ENCODE measurements around the gene CCDC82.
A peak's percentile ranks its signal among the peaks of the same experiment; 100 is the strongest.
"Not testable (repeated sequence)": the region's sequence is repeated elsewhere in the genome, so short reads cannot be mapped to it uniquely, and the experiment has no call there.

The CCDC82 gene
- 44.6 to 45.6 reads per million in 2 donors for total RNA-seq

DNA sequence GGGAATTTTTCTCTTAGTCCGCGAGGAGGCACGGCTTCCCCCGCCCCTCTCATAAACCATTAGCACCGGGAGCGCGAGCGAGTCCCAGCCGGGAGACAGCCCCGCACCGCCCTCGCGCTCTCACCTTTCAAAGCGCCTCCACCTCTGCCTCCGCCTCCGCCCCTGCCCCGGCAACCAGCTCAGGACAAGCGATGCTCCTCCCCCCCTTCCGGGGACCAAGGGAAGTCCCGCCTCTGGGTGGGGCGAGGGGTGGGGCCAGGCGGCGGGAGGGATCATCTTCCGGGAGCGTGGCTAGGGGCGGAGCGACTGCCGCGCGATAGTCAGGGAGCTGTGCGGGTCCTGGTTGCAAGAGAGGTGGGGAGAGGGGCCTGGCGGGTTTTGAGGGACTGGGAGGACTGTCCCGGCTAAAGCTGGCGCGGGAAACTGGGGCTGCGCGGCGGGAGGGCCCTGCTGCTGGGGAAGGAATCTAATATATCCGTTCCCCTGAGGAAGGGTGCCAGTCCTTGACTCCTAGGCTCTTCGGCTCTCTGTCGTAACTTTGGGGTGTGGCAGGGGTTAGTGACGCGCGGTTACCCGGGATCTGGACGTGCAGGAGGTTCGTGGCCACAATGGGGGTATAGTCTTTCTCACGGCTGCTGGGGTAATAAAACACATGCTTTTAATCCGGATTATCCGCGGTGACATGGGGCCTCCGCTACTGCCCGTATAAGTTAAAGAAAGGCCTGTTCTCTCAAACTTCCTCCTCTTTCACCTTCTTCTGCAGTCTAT is at the start of gene CCDC82, which contains the start of gene JRKL:
CCDC82 (minus strand) TSS at position 193 of the 768 bp plus-strand sequence. CDS start 5,165 bp downstream, outside the sequence.
JRKL (plus strand) TSS at position 294 of the 768 bp plus-strand sequence. CDS start 637 bp downstream, outside the sequence.
- DNase-seq: peak; percentile 99

- not testable (repeated sequence) for DNase-seq
Measured at GRCh38 chr11:96432654-96433053, 42.9 kb upstream of the CCDC82 start.

GRCh38 chr11:96430668-96431067 is 41.0 kb upstream of the CCDC82 start:
- no peak for DNase-seq

- no peak for DNase-seq
Measured at GRCh38 chr11:96424693-96425092, 35.0 kb upstream of the CCDC82 start.

GRCh38 chr11:96413408-96413807 is 23.7 kb upstream of the CCDC82 start:
- DNase-seq: no peak

GRCh38 chr11:96412761-96413381 is 23.2 kb upstream of the CCDC82 start:
- DNase-seq: no peak

- DNase-seq: not testable (repeated sequence)
Measured at GRCh38 chr11:96411412-96411811, 21.7 kb upstream of the CCDC82 start.

DNA sequence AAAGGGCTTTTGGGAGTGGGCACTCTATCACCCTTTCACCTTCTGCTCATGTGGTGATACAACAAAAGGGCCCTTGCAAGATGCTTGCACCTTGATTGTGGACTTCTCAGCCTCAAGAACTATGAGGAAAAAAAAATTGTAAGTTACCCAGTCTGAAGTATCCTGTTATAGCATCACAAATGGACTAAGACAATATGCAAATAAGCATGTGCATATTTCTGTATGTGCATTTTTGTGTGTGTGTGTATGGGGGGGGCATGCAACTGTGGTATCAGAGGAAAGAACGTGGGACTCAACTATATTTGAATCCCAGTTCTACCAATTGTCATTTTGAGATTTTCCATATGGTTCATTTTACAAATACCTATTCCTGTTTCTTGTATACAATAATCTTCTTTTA is 11.0 kb upstream of the CCDC82 start:
- no peak for DNase-seq

- no peak for DNase-seq
Measured at GRCh38 chr11:96397863-96398262, 8.2 kb upstream of the CCDC82 start.

DNA sequence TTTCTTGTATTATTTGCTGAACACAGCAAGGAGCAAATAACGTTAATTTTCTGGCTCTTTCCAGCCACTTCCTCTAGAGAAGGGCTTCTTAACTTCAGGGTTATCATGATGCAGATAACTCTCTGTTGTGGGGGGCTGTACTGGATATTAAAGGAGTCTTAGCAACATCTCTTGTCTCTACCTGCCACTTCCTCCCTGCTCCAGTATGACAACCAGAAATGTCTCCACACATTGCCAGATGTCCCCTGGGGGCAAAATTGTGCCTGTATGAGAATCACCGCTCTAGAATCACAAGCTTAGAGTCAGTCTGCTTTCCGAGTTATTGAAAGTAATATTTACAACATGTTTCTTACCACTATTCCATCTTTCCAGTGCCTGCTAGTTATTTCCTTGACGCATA is 6.9 kb upstream of the CCDC82 start:
- no peak for DNase-seq

DNA sequence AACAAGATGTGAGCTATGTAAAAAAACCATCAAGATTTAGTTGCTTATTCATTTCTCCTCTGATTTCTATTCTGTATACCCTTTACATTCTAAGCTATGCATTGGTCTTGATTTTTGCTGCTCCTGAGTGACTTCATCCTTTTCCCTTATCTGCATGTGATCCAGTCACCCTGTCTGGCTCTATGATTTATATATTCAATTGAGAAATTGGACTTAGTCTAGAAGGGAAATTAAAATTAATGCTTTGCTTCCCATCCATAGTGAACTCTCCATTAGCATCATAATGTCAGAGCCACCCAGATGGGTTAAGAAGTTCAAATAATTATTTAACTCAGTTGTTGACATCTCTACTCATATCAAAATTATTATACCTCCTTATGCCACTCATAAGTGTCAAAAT is 5.1 kb upstream of the CCDC82 start:
- no peak for DNase-seq

DNA sequence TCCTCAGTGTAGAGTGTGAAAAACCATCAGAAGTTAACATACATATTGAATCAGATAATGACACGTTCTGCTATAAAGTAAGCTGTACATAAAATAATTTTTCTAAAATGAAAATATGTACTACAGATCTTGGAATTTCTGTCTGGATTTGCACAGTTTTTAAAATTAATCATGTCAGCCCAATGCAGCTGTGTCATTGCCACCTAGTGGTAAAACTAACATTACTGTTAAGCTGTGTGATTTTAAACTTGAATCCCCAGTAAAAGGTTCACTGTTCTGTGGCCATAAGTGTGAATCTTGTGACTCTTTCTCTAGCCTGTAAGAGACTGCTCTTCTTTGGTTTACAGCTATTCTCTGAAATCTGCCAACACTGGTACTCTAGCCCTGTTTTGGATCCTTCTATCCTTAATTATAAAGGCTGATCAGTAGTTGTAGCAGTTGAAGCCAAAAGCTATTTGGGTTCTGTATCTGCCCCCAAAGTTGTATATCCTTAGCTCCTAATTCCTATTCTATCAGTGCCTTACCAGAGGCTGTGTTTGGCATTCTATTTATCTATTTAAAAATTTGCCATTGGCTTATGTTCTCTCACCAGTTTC is 4.1 kb upstream of the CCDC82 start:
- DNase-seq: no peak

- DNase-seq: no peak
Measured at GRCh38 chr11:96391698-96392307, 2.1 kb upstream of the CCDC82 start.

DNA sequence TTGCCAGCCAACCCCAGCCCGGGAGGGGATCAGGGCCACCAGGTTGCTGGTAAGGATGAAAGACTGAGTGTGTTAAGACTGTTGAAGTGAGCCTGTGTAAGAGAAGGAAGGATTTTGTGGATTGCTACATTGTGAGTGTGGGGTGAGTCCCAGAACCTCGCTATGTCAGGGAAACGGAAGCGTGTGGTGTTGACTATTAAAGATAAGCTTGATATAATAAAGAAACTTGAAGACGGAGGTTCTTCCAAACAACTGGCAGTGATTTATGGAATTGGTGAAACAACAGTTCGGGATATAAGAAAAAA is 728 bp upstream of the CCDC82 start:
- no peak for DNase-seq

DNA sequence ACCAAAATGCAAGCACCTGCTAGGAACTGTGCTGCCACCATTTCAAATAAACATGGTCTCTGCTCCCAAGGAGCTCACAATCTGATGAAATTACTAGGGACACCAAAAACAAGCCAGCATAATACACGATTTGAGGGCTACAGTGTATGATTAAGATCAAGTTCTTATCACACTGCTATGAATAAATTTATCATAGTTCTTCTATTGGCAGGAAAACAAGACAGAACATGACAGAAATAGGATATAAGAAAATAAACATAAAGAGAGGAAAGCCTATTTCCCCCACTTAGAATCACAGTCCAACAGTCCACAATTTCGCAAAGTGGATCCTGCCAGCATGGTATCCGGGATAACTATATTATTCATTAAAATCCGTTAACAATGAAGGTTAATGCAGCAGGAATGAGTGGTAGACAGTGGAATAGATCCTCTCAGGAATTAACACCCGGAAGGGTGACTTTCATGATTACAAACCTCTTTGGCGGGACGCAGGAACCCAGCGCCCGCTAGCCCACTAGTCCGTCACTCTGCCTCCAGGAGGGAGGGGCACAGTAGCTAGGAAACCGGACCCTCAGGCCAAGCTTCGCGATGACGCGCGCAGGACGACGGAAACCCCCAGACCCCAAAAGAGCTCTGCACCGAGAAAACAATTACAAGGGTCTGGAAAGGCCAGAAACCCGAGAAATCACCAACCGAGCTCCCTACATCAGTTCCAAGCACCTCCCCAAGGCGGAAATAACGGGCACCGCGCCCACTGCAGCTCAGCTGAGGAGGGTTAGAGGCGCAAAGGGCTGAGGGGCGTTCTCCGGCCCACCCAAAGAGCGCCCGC is 607 bp downstream of the CCDC82 start:
- DNase-seq: no peak

DNA sequence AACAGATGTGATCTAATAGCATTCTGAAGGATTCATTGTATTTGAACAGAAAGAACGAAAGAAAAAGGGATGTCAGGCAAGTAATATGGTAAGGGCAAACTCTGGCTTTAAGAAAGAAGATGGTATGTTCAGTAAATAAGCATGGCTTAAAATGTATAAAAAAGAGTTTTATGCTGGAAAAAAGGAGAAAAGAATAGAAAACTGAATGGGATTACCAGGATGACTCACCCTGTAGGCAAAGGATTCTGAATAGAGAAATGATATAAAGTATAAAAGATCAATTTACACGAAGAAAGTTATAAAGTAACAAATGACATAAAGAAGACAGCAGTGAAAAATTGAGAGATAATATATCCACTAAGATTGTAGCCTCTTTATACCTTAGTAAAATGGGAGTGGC is 4.5 kb downstream of the CCDC82 start:
- no peak for DNase-seq

DNA sequence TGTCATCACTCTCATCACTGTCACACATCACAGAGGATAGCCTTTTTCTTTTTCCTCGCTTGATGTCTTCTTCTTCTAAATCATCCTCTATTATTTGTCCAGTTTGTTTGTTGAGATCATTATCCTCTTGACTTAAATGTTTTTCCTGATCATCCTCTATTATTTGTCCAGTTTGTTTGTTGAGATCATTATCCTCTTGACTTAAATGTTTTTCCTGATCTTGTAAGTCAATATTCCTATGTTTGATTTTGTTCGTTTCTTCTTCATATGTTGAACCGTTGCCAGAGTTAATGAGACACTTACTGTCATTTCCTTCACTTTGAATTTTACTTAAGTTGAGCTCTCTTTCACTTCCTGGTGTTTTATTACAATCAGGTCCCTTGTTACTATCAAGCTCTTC is 5.6 kb downstream of the CCDC82 start:
- DNase-seq: no peak

- no peak for DNase-seq
Measured at GRCh38 chr11:96376796-96377195, 12.9 kb downstream of the CCDC82 start.

GRCh38 chr11:96373826-96374225 is 15.9 kb downstream of the CCDC82 start:
- DNase-seq: no peak

DNA sequence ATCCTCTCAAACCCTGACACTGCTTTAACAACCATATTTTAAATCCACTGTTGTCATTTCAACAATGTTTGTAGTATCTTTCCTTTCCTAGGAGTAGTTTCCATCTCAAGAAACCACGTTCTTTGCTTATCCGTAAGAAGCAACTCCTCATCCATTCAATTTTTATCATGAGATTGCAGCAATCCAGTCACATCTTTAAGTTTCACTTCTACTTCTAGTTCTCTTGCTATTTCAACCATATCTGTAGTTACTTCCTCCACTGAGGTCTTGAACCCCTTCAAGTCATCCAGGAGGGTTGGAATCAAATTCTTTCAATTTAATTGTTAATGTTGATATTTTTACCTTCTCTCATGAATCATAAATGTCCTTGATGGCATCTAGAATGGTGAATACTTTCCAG is 22.4 kb downstream of the CCDC82 start:
- no peak for DNase-seq

GRCh38 chr11:96366024-96366423 is 23.7 kb downstream of the CCDC82 start:
- DNase-seq: no peak

DNA sequence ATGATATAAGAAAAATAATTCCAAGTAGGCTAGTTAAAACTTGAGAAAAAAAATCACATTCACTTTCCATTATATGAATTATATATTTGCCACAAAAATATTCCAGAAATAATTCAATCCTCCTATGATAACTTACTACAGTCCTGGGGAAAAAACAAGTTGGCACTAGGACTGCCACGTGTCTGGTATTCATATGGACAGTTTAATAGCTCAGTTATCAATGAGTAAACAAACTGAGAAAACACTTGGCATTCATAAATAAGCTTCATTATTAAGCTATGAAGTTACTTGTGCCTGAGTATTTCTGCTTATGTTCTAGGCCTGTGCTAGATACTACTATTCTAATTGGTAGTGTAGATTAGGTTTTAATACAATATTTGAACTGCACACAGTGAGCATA is 24.2 kb downstream of the CCDC82 start:
- no peak for DNase-seq

DNA sequence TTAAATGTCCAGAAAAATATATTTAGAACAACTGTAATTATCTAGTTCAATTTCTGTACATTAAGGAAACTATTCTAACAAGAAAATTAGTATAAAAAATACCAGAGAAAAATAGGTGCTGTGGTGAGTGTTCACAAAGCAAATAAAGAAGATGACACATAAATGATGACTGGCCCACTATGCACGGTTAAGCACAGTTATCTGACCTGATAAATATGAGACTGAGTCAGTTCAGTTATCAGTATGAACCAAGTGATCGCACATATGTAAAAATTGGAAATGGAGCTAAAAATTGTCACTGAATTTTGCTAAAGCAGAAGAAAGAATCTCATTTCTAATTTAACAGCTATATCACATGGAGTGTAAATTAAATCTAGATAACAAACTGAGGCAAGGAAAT is 27.9 kb downstream of the CCDC82 start:
- no peak for DNase-seq
